Ammon's horn (tissue), 1 donor: ENCODE data around the gene SLC1A1.
"Not testable (repeated sequence)": the region's sequence is repeated elsewhere in the genome, so short reads cannot be mapped to it uniquely, and the experiment has no call there.

Experiments
- DNase-seq: peaks from one replicate; pipeline ENCODE4 v3.0.0-alpha.2; 2016; ENCODE audit warnings: low spot score

SLC1A1 gene

DNA sequence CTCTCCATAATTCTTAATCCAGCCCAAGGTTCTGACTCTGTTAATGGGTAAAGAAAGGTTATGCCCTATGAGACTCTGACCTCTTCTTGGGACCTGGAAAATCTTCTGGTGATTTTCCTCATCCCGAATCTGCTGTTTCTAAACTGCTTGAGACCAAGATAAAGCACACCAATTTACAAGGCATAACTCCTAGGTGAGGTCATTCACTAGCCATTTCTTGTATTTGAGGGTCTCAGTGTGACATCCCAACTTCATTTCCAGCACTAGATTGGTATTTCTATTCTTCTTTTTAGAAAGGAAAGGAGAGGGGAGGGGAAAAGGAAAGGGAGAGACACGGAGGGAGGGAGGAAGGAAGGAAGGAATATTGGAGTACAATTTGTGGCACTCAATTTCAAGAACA lies 51.6 kb downstream of the SLC1A1 start:
- DNase-seq, result no peak

DNA sequence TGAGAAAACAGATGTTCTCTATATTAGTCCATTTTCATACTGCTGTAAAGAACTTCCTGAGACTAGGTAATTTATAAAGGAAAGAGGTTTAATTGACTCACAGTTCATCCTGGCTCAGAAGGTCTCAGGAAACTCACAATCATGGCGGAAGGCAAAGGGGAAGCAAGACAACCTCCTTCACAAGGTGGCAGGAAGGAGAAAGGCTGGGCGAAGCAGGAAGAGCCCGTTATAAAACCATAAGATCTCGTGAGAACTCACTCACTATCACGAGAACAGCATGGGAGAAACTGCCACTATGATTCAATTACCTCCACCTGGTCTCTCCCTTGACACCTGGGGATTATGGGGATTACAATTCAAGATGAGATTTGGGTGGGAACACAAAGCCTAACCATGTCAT lies 54.4 kb downstream of the SLC1A1 start:
- not testable (repeated sequence) for DNase-seq

DNA sequence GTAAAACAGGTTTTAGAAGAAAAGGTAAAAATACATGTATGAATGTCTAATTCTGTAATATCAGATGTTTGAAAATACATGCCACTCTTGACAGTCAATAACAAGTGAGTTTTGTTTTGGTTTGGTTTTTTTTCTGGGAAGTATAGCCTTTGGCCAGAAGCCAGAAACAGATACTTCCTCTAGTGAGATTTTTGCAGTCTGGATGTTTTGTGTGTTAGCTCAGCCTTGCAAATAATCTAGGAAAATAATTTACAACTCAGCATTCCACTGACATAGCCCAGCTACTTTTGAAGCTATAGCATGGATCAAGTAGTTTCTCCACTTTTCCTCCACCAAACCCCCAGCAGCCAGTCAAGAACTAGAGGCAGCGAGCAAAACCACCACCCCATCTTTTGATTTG lies 56.7 kb downstream of the SLC1A1 start:
- no peak for DNase-seq

DNA sequence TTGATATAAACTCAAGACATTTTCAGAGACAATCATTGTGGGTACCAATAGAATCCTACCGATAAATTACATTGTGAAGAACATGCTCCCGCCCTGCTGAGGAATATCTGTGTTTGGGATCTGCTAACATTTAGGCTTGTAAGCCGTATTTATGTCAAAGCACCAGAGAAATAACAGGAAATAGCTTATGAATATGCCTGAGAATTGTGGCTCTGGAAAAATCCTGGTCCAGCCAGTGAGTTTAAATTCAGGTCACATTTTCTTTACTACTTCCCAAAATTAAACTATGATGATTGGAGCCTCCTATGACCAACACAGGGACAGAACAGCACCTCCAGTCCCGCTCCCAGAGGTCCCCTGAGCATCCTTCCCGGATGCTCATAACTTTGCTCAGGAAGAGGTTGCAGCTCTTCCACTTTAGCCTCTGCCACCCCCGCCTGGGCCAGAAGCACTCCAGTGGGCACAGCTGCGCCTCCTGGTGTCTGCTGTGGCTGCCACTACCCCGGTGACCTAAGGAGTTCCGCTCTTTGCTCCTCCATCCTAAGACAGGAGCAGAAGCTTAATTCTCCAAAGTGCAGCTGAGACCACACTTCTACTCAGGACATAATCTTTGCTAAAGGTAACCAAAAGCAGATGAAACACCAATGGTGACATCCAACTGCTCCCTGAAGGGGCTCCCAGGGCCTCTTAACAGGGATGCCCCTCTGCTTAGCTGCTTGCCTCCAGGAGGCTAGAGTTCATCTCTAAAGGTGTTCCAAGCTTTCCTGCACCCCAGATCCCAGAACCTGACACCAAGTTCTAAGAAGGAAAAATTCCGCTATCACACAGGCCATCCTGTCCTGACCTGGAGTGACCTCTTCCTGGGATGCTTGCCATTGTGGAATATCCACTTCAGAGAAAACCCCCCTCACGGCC lies 58.8 kb downstream of the SLC1A1 start:
- no peak for DNase-seq

DNA sequence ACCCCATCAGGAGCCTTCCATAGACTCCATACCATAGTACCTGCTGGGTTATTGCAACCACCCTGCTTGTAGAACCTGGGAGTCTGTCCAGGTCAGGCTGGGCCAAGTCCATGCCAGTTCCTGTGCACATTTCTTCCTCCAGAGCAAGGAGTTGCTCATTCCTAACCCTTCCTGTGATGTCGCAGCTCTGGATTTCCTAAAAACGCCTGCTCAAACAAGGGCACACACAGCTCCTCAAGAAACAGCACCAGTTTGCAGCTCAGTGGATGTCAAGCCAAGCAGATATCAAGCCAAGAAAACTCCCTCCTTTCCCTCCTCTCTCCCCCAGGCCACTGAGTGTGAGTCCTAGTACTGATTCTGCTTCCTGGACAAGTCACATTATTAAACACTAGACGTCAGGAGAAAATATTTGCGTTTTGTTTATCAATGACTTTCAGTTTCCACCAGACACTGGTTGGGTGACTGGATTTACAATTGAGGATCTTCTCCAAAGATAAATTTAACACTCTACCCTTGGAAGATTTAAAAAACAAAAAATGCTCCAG lies 59.6 kb downstream of the SLC1A1 start:
- DNase-seq, result no peak

DNA sequence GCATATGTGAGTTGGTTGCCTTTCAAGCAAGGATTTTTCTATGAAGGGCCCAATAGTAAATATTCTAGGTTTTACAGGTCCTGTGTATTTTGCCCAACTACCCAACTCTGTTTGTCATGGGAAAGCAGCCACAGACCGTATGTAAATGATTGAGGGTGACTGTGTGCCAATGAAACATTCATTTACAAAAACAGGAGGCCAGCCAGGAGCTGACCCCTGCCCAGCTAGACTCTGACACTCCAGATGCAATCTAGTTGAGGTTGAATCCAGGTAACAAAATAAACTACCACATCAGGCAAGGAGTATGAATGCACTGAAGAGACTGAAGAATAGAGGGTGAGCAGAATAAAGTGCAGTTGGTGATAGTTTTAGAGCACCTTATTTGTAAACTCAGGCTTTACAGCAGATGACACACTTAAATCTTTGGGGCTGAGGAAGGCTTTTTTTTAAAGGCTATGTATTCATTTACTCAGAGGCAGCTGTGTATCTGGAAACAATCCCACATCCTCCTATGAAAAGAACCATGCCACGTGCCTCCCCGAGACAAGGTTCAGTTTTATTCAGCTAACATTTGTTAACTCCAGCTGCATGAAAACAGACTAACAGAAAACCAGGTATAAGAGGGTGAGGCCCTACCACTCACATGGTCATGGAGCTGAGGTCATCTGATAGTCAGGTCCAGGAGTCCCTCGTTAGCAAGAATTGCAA lies 60.7 kb downstream of the SLC1A1 start:
- DNase-seq, result no peak

DNA sequence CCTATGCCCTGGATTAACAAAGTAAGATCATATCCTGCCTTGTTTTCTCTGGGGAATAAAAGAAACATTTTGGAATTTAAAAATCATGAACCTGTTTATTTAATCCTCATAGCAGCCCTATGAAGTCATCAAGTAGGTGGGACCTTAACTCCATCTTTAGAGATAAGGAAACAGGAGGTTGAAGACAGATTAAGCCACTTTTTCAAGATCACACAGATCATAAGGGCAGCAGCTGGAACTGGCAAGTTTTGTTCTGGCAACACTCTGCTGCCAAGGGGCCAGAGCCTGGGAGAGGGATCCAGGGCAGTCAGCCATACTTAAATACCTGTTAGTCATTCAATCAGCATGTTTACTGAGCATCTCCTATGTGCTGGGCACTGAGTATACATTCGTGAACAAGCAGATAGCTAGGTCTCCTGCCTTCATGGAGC lies 63.7 kb downstream of the SLC1A1 start:
- no peak for DNase-seq

- no peak for DNase-seq
Measured at GRCh38 chr9:4555236-4555635, 65.0 kb downstream of the SLC1A1 start.

DNA sequence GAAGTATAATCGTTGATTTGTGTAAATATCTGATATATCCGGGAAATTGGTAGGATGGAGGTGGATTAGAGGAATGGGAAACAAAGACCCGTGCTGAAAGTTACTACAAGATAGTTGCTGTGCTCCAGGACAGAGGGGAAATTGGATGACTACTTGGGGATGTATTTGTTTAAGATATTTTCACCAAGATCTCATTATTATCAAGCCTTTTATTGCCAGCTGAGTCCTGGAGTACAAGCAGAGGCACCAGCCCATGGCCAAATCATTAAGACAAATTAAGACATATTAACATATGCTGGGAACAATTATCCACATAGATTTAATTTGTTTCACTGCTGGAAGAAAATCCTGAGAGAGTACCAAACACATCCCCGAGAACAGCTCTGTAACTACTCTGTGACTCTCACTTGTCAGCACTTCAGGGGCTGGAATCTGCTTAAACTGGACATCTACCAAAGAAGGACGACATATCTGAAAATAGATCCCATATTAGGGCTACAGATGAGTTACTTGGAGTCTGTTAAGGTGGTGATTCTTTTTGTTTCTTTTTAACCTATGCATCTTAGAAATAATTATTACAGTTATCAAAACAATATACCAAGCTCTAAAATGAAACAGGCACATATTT lies 68.2 kb downstream of the SLC1A1 start:
- no peak for DNase-seq

GRCh38 chr9:4559261-4560182 lies 69.3 kb downstream of the SLC1A1 start:
- DNase-seq, result no peak

DNA sequence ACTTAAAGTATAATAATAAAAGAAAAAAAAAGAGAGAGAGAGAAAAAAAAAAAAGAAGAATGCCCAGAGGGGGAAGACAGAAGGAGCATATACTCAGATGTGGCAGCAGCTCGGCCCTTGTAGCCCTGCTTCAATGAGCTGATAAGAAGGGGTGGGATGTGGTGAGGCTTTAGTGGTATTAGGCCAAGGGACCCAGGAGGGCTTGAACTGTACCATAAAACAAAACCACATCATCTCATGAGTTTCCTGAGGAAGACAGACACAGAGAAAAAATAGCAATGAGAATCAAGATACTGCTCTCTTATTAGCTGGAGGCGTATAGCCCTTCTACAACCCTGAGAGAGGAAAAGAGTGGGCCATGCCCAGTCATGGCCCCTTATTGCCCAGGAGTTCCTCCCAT lies 72.8 kb downstream of the SLC1A1 start:
- no peak for DNase-seq

DNA sequence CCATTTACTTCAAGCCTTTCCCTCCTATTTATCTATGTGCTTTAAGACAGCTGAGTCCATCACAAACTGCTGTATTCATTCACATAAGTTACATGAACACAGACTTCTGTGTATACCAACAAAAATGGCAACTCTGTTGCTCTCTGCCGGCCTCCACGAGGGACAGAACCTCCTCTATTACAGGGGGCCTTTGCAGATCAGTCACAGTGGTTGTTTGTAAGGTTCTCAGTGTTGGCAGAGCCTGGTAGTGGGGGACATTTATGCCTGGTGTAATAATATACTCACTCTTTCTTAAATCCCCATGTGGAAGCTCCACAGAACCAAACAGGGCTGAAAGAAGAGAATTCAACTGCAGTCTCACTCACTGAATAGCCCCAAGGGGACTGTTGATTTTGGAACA lies 76.5 kb downstream of the SLC1A1 start:
- peak; percentile 54 for DNase-seq

DNA sequence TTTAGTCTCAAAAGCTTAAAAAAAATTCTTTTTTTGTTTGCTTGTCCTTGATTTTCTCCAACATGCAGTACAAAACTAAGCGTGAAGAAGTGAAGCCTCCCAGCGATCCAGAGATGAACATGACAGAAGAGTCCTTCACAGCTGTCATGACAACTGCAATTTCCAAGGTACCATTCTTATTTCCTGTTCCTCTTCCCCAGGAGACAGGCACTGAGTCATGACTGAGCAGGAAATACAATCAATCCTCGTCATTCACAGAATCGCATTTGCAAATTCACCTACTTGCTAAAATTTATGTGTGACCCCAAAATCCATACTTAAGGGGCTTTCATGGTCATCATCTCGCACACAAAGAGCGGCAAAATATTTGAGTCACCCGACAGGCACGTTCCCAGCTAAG lies 77.3 kb downstream of the SLC1A1 start:
- no peak for DNase-seq

- DNase-seq, result no peak
Measured at GRCh38 chr9:4569101-4569500, 78.8 kb downstream of the SLC1A1 start.

DNA sequence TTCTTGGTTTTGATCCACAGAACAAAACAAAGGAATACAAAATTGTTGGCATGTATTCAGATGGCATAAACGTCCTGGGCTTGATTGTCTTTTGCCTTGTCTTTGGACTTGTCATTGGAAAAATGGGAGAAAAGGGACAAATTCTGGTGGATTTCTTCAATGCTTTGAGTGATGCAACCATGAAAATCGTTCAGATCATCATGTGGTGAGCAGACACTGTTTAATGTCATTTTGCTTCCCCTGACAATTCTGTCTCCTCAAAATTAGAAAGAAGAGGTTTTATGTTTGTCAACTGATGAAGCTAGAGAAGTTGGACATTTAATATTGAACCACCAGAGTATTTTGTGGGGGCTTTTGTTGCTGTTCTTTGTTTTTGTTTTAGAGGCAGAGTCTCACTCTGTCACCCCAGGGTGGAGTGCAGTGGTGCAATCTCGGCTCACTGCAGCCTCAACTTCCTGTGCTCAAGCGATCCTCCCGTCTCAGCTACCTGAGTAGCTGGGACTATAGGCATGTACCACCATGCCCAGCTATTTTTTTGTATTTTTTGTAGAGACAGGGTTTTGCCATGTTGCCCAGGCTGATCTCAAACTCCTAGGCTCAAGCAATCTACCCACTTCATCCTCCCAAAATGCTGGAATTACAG lies 82.0 kb downstream of the SLC1A1 start:
- DNase-seq, result no peak

- DNase-seq, result no peak
Measured at GRCh38 chr9:4573176-4573575, 82.9 kb downstream of the SLC1A1 start.

DNA sequence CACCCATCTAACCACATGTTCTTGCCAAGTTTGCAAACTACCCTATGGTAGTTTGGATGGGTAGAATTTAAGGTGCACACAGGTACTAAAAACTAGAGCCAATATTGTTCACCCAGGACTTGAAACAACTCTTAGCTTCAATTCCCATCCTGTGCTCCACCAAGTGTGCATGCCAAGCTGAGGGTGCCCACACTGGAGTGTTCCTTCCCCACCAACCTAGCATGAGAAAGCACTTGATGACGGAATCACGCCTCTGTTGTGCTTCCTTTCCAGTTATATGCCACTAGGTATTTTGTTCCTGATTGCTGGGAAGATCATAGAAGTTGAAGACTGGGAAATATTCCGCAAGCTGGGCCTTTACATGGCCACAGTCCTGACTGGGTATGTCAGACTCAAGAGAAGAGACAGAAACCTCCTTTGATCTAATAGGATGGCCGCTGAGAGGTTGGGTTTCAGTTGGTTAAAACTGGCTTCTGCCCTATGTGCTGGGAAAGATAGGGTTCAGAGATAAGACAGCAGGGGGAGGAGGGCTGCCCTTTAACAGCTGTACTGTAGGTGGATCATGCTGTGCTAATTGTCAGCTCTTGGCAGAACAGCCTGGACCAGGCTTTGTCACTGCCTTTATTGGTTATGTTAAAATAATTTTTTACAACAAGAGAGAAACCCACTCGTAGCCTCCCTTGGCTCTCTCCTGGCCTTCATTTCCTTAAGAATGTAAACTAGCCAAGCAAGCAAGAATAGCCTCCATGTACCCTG lies 83.5 kb downstream of the SLC1A1 start:
- peak; percentile 70 for DNase-seq

GRCh38 chr9:4574657-4575243 lies 84.5 kb downstream of the SLC1A1 start:
- no peak for DNase-seq

- no peak for DNase-seq
Measured at GRCh38 chr9:4575997-4576396, 85.7 kb downstream of the SLC1A1 start.

DNA sequence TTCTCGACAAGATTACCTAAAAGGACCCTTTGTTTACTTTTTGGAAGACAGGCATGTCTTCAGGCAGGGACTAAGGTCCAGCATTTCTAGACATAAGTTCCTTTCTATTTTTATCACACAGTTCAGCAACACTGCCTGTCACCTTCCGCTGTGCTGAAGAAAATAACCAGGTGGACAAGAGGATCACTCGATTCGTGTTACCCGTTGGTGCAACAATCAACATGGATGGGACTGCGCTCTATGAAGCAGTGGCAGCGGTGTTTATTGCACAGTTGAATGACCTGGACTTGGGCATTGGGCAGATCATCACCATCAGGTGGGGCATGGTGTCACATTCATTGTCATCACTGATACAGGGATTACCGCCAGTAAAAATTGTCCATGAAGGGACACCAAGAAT lies 86.2 kb downstream of the SLC1A1 start:
- no peak for DNase-seq
